Measurements from ENCODE around the gene TNP1. TPM values are rescaled to one million over a fixed set of nuclear protein-coding genes. Genes with fewer than 3 reads are reported as not detected.

Gene TNP1
- total RNA-seq, 1 donor from 2014 or later: not detected

GRCh38 chr2:216810399-216811160 lies 49.3 kb downstream of the TNP1 start:
- Mint-ChIP-seq H3K36me3 (ENCODE audit: unreplicated experiment) (no peaks in the 10 kb centered on the region), H3K27me3 (ENCODE audit: unreplicated experiment) (no peaks in the 10 kb centered on the region), H3K9me3 (ENCODE audit: unreplicated experiment) (peaks cover 2% of the 10 kb centered on the region), H3K27ac (ENCODE audit: unreplicated experiment) (no peak overlapping the region), H3K4me3 (ENCODE audit: unreplicated experiment) (no peak overlapping the region), H3K4me1 (ENCODE audit: low read depth, unreplicated experiment) (no peaks in the 10 kb centered on the region)
- TF ChIP-seq, protein P1, sequence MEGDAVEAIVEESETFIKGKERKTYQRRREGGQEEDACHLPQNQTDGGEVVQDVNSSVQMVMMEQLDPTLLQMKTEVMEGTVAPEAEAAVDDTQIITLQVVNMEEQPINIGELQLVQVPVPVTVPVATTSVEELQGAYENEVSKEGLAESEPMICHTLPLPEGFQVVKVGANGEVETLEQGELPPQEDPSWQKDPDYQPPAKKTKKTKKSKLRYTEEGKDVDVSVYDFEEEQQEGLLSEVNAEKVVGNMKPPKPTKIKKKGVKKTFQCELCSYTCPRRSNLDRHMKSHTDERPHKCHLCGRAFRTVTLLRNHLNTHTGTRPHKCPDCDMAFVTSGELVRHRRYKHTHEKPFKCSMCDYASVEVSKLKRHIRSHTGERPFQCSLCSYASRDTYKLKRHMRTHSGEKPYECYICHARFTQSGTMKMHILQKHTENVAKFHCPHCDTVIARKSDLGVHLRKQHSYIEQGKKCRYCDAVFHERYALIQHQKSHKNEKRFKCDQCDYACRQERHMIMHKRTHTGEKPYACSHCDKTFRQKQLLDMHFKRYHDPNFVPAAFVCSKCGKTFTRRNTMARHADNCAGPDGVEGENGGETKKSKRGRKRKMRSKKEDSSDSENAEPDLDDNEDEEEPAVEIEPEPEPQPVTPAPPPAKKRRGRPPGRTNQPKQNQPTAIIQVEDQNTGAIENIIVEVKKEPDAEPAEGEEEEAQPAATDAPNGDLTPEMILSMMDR (IDR thresholded peaks at IDR 0.05; ENCODE audit: partially characterized antibody, unreplicated experiment): no peak
- no peak for DNase-seq

Other genes with a start within 250 kb of the TNP1 start
- 208 TPM for gene IGFBP2, start 226.6 kb downstream of the TNP1 start, total RNA-seq (ENCODE audit: unreplicated experiment)
- 0.51 TPM for gene IGFBP5, start 164.5 kb downstream of the TNP1 start, total RNA-seq (ENCODE audit: unreplicated experiment)